ENCODE results near the gene F2RL2.
"Not testable (repeated sequence)": the region's sequence is repeated elsewhere in the genome, so short reads cannot be mapped to it uniquely, and the experiment has no call there.

F2RL2 gene

DNA sequence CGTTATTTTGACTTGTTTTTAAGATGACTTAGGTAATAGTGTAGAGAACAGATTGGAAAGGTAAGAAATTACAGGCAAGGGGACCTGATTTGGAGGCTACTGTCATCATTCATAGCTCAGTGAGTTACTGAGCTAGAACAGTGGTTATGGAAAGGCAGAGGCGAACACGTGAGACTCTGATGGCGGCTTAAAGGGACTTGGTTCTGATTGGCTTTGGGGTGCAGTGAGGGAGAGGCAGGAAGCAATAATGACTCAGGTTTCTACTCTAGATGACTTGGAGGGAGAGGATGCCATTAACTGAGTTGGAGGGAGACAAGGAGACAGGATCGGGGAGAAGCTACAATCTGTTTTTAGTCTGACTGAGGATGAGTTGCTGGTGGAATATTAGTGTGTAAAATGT is 3.0 kb downstream of the F2RL2 start:
- no peak for DNase-seq

- no peak for DNase-seq
Observed at GRCh38 chr5:76617675-76618074, 5.5 kb downstream of the F2RL2 start.

- no peak for DNase-seq
Observed at GRCh38 chr5:76617229-76617628, 6.0 kb downstream of the F2RL2 start.

- DNase-seq, result no peak
Observed at GRCh38 chr5:76616206-76616605, 7.0 kb downstream of the F2RL2 start.

DNA sequence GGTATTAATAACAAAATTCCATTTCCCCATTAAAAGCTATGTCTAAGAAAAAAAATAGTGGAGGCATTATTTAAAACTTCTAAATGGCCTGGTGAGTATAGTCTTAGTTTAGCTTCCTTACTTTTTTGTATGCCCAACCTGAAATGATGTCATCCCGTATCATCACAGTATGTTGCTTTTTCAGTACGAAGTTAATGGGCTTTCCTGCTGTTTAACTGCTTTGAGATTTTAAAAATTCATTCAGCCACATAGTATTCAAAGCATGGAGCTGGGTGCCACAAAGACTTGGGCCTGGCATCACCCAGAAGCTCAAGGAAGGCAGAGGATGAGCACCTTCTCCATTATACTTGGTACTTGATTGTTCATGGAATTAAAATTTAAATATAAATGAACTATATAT is 7.4 kb downstream of the F2RL2 start:
- no peak for DNase-seq

DNA sequence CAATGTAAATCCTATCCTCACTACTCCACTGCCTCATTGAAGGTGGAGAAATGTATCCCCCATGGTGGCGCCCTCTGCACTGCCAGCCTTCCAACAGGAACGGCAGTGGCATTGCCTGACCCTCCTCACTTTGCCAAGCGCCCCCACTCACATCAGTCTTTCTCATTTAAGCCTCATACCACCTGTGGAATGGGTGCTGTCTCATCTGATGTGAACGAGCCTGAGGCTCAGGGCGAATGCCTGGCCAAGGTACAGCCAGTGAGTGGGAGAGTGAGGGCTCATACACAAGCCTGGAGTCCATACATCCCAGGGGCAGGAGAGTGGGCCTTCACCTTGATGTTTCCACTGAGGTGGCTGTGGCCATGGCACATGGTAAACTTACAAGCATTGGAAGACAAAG is 10.3 kb downstream of the F2RL2 start:
- no peak for DNase-seq

DNA sequence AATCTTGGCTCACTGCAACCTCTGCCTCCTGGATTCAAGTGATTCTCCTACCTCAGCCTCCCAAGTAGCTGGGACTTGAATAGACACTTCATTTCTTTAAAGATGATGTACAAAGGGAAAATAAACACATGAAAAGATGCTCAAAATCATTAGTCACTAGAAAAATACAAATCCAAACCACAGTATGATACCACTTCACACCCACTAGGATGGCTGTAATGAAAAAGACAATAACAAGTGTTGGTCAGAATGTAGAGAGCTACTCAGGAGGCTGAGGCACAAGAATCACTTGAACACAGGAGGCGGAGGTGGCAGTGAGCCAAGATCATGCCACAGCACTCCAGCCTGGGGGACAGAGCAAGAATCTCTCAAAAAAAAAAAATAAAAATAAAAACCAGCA is 13.0 kb downstream of the F2RL2 start:
- no peak for DNase-seq

DNA sequence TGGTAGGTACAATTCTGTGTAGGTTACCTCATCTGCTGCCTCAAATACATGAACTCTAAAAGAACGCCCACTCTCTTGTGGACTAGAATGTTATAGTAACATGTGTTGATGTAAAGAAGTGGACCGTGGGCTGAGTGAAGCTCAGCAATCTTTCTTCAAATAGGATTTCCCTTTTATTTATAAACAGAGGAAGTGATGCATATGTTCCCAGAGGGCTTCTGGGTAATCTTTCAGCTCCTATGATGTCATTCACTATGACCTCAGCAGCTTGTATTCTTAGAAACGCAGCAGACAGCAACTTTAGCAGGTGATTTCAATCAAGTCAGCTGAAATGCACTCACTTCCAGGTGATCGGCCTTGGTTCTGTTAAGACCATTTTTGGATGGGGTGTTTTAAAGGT is 14.4 kb downstream of the F2RL2 start:
- no peak for DNase-seq

GRCh38 chr5:76607353-76607871 is 15.8 kb downstream of the F2RL2 start:
- no peak for DNase-seq

DNA sequence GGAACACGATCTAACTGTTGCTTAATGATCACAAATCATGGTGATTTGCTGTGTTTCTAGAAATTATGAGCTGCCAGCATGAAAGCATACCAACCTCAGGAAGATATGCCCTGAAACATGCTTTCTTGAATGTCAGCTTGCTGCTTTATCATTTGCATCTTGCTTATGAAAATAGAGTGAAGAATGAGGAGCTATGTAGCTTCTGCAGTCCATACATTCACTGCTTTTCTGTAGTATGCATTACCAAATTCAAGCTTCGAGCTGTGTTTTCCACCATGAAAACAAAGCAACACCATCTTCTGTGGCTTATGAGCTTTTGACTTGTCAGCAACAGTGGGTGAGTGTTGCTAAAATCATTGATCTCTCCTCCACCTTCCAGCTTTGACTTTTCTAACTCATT is 16.5 kb downstream of the F2RL2 start:
- no peak for DNase-seq

- DNase-seq, result no peak
Observed at GRCh38 chr5:76604838-76605237, 18.4 kb downstream of the F2RL2 start.

GRCh38 chr5:76603991-76604390 is 19.2 kb downstream of the F2RL2 start:
- not testable (repeated sequence) for DNase-seq

GRCh38 chr5:76602094-76602726 is 21.0 kb downstream of the F2RL2 start:
- no peak for DNase-seq

DNA sequence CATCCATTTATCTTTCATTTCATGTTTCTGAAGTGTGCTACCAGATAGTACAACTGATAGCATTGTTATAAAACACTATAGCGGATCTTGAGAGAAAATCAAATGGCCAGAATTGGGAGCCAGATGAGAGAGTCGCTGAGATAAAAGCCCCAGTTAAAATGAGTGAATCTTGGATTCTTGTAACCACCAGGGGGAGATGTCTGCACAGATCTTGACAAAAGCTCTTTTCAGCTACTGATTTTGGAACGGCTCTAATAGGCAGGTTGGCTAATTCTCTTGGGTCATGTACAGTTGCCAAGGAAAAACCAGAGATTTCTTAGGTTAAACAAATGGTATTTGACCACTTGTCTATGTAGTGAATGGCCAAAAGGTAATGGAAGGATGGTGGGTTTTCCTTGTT is 21.7 kb downstream of the F2RL2 start:
- DNase-seq, result no peak

- no peak for DNase-seq
Observed at GRCh38 chr5:76600716-76601115, 22.5 kb downstream of the F2RL2 start.

DNA sequence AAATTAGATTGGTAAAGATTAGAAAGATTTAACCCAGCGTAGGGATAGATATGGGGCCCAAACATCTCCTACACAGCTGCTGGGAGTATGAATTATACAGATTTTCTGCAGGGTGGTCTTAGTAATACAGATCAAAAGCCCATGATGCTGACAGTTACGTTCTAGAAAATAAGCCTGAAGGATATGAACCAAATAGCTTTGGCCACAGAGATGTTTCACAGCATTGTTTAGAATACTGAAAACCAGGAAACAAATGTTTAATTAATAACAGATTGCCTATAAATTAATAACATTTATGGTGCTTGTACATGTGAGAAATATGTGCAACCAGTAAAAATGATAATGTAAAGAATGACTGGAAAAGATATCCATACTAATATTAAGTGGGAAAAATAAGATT is 24.7 kb downstream of the F2RL2 start:
- DNase-seq, result no peak

DNA sequence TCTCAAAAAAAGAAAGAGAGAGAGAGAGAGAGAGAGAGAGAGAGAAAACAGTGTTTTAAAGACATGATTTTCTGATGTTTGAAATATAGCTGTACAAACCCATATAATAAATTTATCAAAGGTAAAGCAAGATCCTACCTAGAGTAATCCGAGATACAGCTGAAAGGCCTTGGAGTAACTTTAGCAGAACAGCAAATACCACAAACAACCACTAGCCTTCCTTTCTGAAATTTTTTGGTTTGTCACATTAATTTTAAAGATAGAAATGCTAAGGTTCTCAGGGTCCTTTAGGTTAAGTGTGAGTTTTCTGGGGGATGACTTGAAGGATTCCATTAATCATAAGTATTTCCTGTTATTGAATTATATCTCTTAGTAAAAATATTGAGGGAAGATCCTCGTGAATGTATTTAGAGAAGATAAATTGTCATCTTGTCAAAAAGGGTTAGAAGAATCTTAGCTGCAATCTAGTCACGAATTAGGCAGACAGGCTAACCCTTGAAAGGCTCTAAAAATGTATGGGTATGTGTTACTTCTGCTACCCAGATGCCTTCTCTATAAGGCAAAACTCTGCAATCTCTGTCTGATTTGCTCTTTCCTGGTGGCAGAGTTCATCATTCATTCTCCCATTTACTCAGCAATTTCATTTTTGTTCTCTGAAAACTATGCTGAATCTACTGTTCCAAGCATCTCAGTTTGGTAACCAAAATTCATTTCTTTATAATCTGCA is 27.3 kb downstream of the F2RL2 start:
- DNase-seq, result no peak

DNA sequence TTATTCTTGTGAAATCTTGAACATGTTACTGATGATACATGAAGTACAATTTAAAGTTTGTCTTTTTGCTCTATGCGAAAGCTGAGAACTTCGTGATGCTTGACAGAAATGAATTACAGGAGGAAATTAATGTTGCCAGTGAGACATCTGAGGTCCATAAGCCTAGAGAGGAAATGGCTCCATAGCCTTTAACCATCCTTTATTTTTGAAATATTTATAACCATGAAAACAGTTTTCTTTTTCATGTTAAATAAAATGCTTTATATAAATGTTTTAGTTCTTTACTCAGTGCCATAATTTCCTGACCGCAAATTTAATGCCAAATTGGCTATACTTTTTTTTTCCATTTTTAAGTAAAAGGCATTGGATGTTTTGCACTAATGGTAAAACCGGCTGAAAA is 29.1 kb downstream of the F2RL2 start:
- DNase-seq, result no peak

DNA sequence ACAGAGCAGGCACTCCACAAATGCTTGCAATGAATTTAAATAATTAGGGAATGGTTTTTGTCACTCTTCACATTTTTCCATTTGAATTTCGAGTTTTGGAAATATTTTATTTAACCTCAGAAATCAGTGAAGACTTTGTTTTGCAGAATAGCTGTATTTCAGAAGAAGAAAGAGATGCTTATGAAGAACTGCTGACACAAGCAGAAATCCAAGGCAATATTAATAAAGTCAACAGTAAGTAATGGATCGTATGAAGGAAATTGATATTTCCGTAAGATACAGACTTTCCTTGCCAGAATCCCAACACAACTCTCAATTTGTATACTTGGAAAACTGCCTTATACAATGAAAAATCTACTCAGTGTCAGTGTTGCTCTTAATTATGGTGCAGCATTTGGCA is 30.5 kb downstream of the F2RL2 start:
- no peak for DNase-seq

GRCh38 chr5:76591366-76591765 is 31.8 kb downstream of the F2RL2 start:
- DNase-seq, result no peak

DNA sequence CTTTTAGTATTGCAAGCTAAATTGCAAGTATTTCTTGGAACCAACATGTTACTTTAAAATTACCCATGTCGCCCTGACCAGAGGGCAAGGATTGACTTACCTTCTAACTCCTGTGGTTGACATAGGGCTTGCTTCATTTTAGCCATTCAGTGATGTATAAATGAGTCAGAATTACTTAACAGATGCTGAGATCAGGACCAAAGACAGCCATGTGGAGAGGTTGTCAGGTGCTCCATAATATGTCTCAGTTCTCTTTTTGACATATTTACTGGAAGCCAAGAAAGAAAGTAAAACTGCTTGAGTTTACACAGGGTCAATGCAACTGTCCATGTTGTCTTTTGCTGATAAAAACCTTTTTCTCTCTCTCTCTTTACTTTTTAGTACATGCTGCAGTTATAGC is 33.2 kb downstream of the F2RL2 start:
- no peak for DNase-seq

- no peak for DNase-seq
Observed at GRCh38 chr5:76586531-76586930, 36.7 kb downstream of the F2RL2 start.

GRCh38 chr5:76585783-76586217 is 37.4 kb downstream of the F2RL2 start:
- DNase-seq, result no peak

GRCh38 chr5:76583163-76584047 is 39.8 kb downstream of the F2RL2 start:
- DNase-seq, result no peak
